Esophagus squamous epithelium (tissue), 4 donors: ENCODE measurements around the gene OPTC.

Source experiments
- POLR2A ChIP-seq, 4 donors: fragments of 450-650 bp; IDR thresholded peaks; one replicate each; pipeline ENCODE4 v1.6.1; 2017; ENCODE audit warnings: antibody characterized with exemption in 4 of 4, mild to moderate bottlenecking in 4 of 4, moderate library complexity in 3 of 4
- TF ChIP-seq, protein P1 (sequence below), 6 experiments: fragments of 450-650 bp in 4 of 6; fragments of 200-600 bp in 2 of 6; sonication (generic) in 2 of 6; IDR thresholded peaks; one replicate each; pipeline ENCODE4 v1.5.1; 2016 to 2019; ENCODE audit warnings: antibody characterized with exemption in 6 of 6, mild to moderate bottlenecking in 4 of 6, moderate library complexity in 4 of 6

GRCh38 chr1:203465948-203466347 is 28.0 kb upstream of the OPTC start:
- TF ChIP-seq, protein P1, sequence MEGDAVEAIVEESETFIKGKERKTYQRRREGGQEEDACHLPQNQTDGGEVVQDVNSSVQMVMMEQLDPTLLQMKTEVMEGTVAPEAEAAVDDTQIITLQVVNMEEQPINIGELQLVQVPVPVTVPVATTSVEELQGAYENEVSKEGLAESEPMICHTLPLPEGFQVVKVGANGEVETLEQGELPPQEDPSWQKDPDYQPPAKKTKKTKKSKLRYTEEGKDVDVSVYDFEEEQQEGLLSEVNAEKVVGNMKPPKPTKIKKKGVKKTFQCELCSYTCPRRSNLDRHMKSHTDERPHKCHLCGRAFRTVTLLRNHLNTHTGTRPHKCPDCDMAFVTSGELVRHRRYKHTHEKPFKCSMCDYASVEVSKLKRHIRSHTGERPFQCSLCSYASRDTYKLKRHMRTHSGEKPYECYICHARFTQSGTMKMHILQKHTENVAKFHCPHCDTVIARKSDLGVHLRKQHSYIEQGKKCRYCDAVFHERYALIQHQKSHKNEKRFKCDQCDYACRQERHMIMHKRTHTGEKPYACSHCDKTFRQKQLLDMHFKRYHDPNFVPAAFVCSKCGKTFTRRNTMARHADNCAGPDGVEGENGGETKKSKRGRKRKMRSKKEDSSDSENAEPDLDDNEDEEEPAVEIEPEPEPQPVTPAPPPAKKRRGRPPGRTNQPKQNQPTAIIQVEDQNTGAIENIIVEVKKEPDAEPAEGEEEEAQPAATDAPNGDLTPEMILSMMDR (IDR thresholded peaks at IDR 0.05) = peak in 1 of 6 experiments; percentile 10
- peak in 1 of 4 donors; percentile 42 for TF ChIP-seq POLR2A (IDR thresholded peaks at IDR 0.05)
